HG03280 (cell line): ENCODE measurements around the gene SLC1A2.

Experiments
- ATAC-seq: cut with Tn5 transposase; IDR thresholded peaks from one replicate; pipeline ENCODE4 v1.9.1; 2021; ENCODE audit warnings: mild to moderate bottlenecking, moderate library complexity; ENCODE audit not compliant: unreplicated experiment

SLC1A2 gene

GRCh38 chr11:35204614-35205013, 214.7 kb downstream of the SLC1A2 start:
- no peak for ATAC-seq
